ENCODE results near the gene ASTN2.

DNA sequence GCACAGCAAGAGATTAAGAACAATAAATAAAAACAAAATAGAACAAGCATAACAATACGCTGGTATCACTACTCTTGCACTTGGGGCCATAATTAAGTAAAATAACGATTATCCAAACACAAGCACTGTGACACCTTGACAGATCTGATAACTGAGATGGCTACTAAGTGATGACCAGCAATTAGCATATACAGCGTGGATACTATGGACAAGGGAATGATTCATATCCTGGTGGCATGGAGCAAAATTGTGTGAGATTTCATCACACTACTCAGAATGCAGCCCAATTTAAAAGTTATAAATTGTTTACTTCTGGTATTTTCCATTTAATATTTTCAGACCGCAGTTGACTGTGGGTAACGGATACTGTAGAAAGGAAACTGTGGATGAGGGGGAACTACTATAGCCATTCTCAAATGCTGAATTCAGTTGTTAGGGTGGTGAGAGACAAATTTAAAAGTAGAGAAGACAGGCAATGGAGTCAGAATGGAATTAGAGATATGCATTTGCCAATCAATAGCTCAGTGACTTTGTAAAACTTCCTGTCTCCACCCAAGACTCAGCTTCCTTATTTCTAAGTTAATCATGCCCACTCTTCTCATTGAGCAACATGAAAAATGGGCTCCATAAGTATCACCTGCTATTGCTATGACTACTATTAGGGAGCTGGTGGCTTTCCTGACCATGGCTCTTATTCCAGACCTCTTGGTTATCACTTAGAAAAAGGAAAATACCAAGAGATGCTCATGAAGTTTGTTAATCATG lies 427.0 kb downstream of the ASTN2 start:
- TF ChIP-seq, protein P1, sequence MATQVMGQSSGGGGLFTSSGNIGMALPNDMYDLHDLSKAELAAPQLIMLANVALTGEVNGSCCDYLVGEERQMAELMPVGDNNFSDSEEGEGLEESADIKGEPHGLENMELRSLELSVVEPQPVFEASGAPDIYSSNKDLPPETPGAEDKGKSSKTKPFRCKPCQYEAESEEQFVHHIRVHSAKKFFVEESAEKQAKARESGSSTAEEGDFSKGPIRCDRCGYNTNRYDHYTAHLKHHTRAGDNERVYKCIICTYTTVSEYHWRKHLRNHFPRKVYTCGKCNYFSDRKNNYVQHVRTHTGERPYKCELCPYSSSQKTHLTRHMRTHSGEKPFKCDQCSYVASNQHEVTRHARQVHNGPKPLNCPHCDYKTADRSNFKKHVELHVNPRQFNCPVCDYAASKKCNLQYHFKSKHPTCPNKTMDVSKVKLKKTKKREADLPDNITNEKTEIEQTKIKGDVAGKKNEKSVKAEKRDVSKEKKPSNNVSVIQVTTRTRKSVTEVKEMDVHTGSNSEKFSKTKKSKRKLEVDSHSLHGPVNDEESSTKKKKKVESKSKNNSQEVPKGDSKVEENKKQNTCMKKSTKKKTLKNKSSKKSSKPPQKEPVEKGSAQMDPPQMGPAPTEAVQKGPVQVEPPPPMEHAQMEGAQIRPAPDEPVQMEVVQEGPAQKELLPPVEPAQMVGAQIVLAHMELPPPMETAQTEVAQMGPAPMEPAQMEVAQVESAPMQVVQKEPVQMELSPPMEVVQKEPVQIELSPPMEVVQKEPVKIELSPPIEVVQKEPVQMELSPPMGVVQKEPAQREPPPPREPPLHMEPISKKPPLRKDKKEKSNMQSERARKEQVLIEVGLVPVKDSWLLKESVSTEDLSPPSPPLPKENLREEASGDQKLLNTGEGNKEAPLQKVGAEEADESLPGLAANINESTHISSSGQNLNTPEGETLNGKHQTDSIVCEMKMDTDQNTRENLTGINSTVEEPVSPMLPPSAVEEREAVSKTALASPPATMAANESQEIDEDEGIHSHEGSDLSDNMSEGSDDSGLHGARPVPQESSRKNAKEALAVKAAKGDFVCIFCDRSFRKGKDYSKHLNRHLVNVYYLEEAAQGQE (IDR thresholded peaks at IDR 0.05; ENCODE audit: borderline replicate concordance): no peak
- TF ChIP-seq, protein P2, sequence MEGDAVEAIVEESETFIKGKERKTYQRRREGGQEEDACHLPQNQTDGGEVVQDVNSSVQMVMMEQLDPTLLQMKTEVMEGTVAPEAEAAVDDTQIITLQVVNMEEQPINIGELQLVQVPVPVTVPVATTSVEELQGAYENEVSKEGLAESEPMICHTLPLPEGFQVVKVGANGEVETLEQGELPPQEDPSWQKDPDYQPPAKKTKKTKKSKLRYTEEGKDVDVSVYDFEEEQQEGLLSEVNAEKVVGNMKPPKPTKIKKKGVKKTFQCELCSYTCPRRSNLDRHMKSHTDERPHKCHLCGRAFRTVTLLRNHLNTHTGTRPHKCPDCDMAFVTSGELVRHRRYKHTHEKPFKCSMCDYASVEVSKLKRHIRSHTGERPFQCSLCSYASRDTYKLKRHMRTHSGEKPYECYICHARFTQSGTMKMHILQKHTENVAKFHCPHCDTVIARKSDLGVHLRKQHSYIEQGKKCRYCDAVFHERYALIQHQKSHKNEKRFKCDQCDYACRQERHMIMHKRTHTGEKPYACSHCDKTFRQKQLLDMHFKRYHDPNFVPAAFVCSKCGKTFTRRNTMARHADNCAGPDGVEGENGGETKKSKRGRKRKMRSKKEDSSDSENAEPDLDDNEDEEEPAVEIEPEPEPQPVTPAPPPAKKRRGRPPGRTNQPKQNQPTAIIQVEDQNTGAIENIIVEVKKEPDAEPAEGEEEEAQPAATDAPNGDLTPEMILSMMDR (IDR thresholded peaks at IDR 0.05; ENCODE audit: poor library complexity, severe bottlenecking): no peak
- TF ChIP-seq POLR2AphosphoS5 (IDR thresholded peaks at IDR 0.05) (no peak), EP300 (conservative IDR thresholded peaks at IDR 0.05; ENCODE audit: poor library complexity, severe bottlenecking) (no peak), RAD21 (conservative IDR thresholded peaks at IDR 0.05) (no peak), EZH2 (IDR thresholded peaks at IDR 0.05; ENCODE audit: borderline replicate concordance, insufficient read depth, low read length, poor library complexity, severe bottlenecking) (no peak), SMC3 (conservative IDR thresholded peaks at IDR 0.05; ENCODE audit: poor library complexity) (no peak)
